GM12878 (cell line): ENCODE measurements around the gene CDK5RAP3. TPM values are rescaled to one million over a fixed set of nuclear protein-coding genes. Genes with fewer than 3 reads are reported as not detected.

Experiments used
- BCL11A ChIP-seq: IDR thresholded peaks from 2 replicates; pipeline ENCODE4 v1.6.1; 2011; ENCODE audit warnings: low read depth, low read length
- BRCA1 ChIP-seq: IDR thresholded peaks from 2 replicates; pipeline ENCODE4 v1.6.1; 2011; ENCODE audit warnings: low read depth, low read length, improper control_type of control experiment
- HDAC2 ChIP-seq: fragments of 200-600 bp; sonication (generic); IDR thresholded peaks from 2 replicates; pipeline ENCODE4 v1.6.1; 2017
- NFXL1 ChIP-seq: fragments of 450-650 bp; IDR thresholded peaks from 2 replicates; pipeline ENCODE4 v1.6.1; 2017; ENCODE audit warnings: antibody characterized with exemption, mild to moderate bottlenecking, borderline replicate concordance
- NFYA ChIP-seq: IDR thresholded peaks from 2 replicates; pipeline ENCODE4 v1.6.1; 2011; ENCODE audit warnings: low read depth, mild to moderate bottlenecking, low read length, improper control_type of control experiment, borderline replicate concordance
- NRF1 ChIP-seq: conservative IDR thresholded peaks from 2 replicates; pipeline ENCODE4 v1.6.1; 2011; ENCODE audit warnings: mild to moderate bottlenecking, low read depth, low read length, improper control_type of control experiment
- PAX5 ChIP-seq: IDR thresholded peaks from 2 replicates; pipeline ENCODE4 v1.6.1; 2011; ENCODE audit warnings: low read depth, low read length, borderline replicate concordance
- polyA plus RNA-seq, 11 experiments: library from polyadenylated mRNA; depleted of rRNA in 4 of 11; unstranded in 6 of 11; stranded (reverse) in 5 of 11; fragments of >200 nt; fragmentation: Nextera tagmentation in 4 of 11; fragmentation: Illumina TruSeq in 1 of 11; extraction: Ambion mirVana in 4 of 11; extraction: Trizol in 1 of 11; gene quantifications; 1 replicate in 1 of 11; 2 replicates in 10 of 11; pipeline versions ENCODE4 v1.2.1 to v1.2.3, GENCODE V29; 2011 to 2016; ENCODE audit warnings: inconsistent platforms in 2 of 11, missing spikeins in 2 of 11, low read depth in 1 of 11
- total RNA-seq, 4 experiments: library from RNA; depleted of rRNA in 3 of 4; stranded (reverse); fragments of >200 nt in 3 of 4; fragmentation: Illumina TruSeq in 1 of 4; extraction: Trizol in 1 of 4; gene quantifications; 2 replicates each; pipeline versions ENCODE4 v1.2.1 to v1.2.3, GENCODE V29; 2013 to 2021
- TF ChIP-seq, protein P1 (sequence below): fragments of 450-650 bp; IDR thresholded peaks from 2 replicates; pipeline ENCODE4 v1.6.1; 2018; ENCODE audit warnings: borderline replicate concordance, mild to moderate bottlenecking; ENCODE audit not compliant: partially characterized antibody
- TF ChIP-seq, protein P2 (sequence below): fragments of 150-350 bp; IDR thresholded peaks from 2 replicates; pipeline ENCODE4 v1.6.1; 2016; ENCODE audit warnings: low read depth, low read length
- TF ChIP-seq, protein P3 (sequence below): IDR thresholded peaks from 2 replicates; pipeline ENCODE4 v1.6.1; 2012; ENCODE audit warnings: low read depth, low read length, improper control_type of control experiment

The CDK5RAP3 gene
- total and polyA plus RNA-seq, 10 of the 15 experiments (the other 5 are each of a cell fraction or from before 2014, with no cell fraction given) = 69.4 to 237 (median 160) TPM

DNA sequence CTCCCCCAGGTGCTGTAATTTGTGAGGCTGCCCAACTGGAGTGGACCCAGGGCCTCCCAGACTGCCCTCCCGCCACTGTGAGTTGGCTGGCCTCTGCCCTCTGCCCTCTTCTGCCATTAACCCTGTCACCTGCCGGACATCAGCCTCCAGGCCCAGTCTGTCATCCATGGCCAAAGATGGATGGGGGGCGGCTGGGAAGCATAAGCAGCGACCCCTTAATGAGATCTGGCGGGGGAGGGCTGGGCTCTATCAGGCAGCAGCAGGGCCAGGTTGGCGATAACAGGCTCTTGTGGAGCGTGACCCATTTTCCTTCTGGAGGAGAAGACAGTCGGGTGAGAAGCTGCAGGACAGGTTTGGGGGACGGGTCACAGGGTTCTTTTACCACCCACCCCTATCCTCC is 25.3 kb downstream of the CDK5RAP3 start (continued):
- TF ChIP-seq, protein P1, sequence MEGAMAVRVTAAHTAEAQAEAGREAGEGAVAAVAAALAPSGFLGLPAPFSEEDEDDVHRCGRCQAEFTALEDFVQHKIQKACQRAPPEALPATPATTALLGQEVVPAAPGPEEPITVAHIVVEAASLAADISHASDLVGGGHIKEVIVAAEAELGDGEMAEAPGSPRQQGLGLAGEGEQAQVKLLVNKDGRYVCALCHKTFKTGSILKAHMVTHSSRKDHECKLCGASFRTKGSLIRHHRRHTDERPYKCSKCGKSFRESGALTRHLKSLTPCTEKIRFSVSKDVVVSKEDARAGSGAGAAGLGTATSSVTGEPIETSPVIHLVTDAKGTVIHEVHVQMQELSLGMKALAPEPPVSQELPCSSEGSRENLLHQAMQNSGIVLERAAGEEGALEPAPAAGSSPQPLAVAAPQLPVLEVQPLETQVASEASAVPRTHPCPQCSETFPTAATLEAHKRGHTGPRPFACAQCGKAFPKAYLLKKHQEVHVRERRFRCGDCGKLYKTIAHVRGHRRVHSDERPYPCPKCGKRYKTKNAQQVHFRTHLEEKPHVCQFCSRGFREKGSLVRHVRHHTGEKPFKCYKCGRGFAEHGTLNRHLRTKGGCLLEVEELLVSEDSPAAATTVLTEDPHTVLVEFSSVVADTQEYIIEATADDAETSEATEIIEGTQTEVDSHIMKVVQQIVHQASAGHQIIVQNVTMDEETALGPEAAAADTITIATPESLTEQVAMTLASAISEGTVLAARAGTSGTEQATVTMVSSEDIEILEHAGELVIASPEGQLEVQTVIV = no peak
- no peak for TF ChIP-seq NFXL1
- TF ChIP-seq BCL11A = no peak
- no peak for TF ChIP-seq PAX5
- TF ChIP-seq, protein P2, sequence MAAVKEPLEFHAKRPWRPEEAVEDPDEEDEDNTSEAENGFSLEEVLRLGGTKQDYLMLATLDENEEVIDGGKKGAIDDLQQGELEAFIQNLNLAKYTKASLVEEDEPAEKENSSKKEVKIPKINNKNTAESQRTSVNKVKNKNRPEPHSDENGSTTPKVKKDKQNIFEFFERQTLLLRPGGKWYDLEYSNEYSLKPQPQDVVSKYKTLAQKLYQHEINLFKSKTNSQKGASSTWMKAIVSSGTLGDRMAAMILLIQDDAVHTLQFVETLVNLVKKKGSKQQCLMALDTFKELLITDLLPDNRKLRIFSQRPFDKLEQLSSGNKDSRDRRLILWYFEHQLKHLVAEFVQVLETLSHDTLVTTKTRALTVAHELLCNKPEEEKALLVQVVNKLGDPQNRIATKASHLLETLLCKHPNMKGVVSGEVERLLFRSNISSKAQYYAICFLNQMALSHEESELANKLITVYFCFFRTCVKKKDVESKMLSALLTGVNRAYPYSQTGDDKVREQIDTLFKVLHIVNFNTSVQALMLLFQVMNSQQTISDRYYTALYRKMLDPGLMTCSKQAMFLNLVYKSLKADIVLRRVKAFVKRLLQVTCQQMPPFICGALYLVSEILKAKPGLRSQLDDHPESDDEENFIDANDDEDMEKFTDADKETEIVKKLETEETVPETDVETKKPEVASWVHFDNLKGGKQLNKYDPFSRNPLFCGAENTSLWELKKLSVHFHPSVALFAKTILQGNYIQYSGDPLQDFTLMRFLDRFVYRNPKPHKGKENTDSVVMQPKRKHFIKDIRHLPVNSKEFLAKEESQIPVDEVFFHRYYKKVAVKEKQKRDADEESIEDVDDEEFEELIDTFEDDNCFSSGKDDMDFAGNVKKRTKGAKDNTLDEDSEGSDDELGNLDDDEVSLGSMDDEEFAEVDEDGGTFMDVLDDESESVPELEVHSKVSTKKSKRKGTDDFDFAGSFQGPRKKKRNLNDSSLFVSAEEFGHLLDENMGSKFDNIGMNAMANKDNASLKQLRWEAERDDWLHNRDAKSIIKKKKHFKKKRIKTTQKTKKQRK = no peak
- no peak for TF ChIP-seq BRCA1
- TF ChIP-seq NFYA = no peak
- TF ChIP-seq NRF1 = no peak
- TF ChIP-seq, protein P3, sequence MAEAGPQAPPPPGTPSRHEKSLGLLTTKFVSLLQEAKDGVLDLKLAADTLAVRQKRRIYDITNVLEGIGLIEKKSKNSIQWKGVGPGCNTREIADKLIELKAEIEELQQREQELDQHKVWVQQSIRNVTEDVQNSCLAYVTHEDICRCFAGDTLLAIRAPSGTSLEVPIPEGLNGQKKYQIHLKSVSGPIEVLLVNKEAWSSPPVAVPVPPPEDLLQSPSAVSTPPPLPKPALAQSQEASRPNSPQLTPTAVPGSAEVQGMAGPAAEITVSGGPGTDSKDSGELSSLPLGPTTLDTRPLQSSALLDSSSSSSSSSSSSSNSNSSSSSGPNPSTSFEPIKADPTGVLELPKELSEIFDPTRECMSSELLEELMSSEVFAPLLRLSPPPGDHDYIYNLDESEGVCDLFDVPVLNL = no peak
- no peak for TF ChIP-seq HDAC2
